HUES6 (cell line): ENCODE measurements around the gene ATP8B1.

ENCODE experiments used
- H3K27ac ChIP-seq: 2 replicates; pipeline ENCODE4 v1.7.0; 2013; ENCODE audit warnings: low read depth, mild to moderate bottlenecking, low read length, inconsistent platforms
- H3K27me3 ChIP-seq: 2 replicates; pipeline ENCODE4 v1.6.1; 2013; ENCODE audit warnings: low read length; ENCODE audit not compliant: control insufficient read depth, insufficient read depth
- H3K36me3 ChIP-seq: 2 replicates; pipeline ENCODE4 v1.6.1; 2013; ENCODE audit warnings: low read length; ENCODE audit not compliant: control insufficient read depth, insufficient read depth
- H3K4me1 ChIP-seq: 2 replicates; pipeline ENCODE4 v1.6.1; 2013; ENCODE audit warnings: low read length; ENCODE audit not compliant: control insufficient read depth, insufficient read depth
- H3K4me3 ChIP-seq: 2 replicates; pipeline ENCODE4 v1.5.1; 2013; ENCODE audit warnings: low read depth, low read length
- H3K9ac ChIP-seq: one replicate; pipeline ENCODE4 v1.6.1; 2013; ENCODE audit warnings: mild to moderate bottlenecking, low read length
- H3K9me3 ChIP-seq: 2 replicates; pipeline ENCODE4 v1.6.1; 2013; ENCODE audit warnings: low read depth, low read length; ENCODE audit not compliant: control insufficient read depth, insufficient read depth

Gene ATP8B1

GRCh38 chr18:57791192-57791591 is 11.9 kb downstream of the ATP8B1 start:
- Histone ChIP-seq H3K27me3 (no peaks in the 10 kb centered on the region; the same call in 1 of the 2 replicates), H3K9me3 (no peaks in the 10 kb centered on the region), H3K4me3 (no peak overlapping the region), H3K9ac (no peak overlapping the region), H3K27ac (no peak overlapping the region), H3K4me1 (no peaks in the 10 kb centered on the region), H3K36me3 (no peaks in the 10 kb centered on the region)

- H3K36me3 ChIP-seq: no peaks in the 10 kb centered on the region
- no peak overlapping the region for H3K27ac ChIP-seq
- no peaks in the 10 kb centered on the region; the same call in 1 of the 2 replicates for H3K27me3 ChIP-seq
- no peak overlapping the region for H3K9ac ChIP-seq
- no peak overlapping the region for H3K4me3 ChIP-seq
- H3K9me3 ChIP-seq: no peaks in the 10 kb centered on the region
- no peaks in the 10 kb centered on the region for H3K4me1 ChIP-seq
These were observed 12.8 kb downstream of the ATP8B1 start for GRCh38 chr18:57790316-57790715.

GRCh38 chr18:57789759-57790158 is 13.4 kb downstream of the ATP8B1 start:
- no peaks in the 10 kb centered on the region for H3K4me1 ChIP-seq
- H3K4me3 ChIP-seq: no peak overlapping the region
- no peaks in the 10 kb centered on the region; the same call in 1 of the 2 replicates for H3K27me3 ChIP-seq
- no peak overlapping the region for H3K9ac ChIP-seq
- no peaks in the 10 kb centered on the region for H3K9me3 ChIP-seq
- no peak overlapping the region for H3K27ac ChIP-seq
- H3K36me3 ChIP-seq: no peaks in the 10 kb centered on the region

- no peak overlapping the region for H3K4me3 ChIP-seq
- H3K4me1 ChIP-seq: peaks cover 2% of the 10 kb centered on the region; the same call in 1 of the 2 replicates
- H3K27ac ChIP-seq: no peak overlapping the region
- H3K9me3 ChIP-seq: no peaks in the 10 kb centered on the region
- H3K27me3 ChIP-seq: no peaks in the 10 kb centered on the region; the same call in 1 of the 2 replicates
- H3K36me3 ChIP-seq: no peaks in the 10 kb centered on the region
- H3K9ac ChIP-seq: no peak overlapping the region
These were observed 14.0 kb downstream of the ATP8B1 start for GRCh38 chr18:57789090-57789489.

GRCh38 chr18:57787068-57787685 is 15.9 kb downstream of the ATP8B1 start:
- Histone ChIP-seq H3K27ac (no peak overlapping the region), H3K9ac (no peak overlapping the region), H3K4me3 (no peak overlapping the region), H3K27me3 (no peaks in the 10 kb centered on the region), H3K9me3 (no peaks in the 10 kb centered on the region), H3K4me1 (peaks cover 6% of the 10 kb centered on the region; the same call in 1 of the 2 replicates), H3K36me3 (no peaks in the 10 kb centered on the region)

GRCh38 chr18:57785751-57786437 is 17.2 kb downstream of the ATP8B1 start:
- Histone ChIP-seq H3K9ac (no peak overlapping the region), H3K4me3 (no peak overlapping the region), H3K27me3 (no peaks in the 10 kb centered on the region), H3K27ac (no peak overlapping the region), H3K9me3 (no peaks in the 10 kb centered on the region), H3K36me3 (no peaks in the 10 kb centered on the region), H3K4me1 (peaks cover 9% of the 10 kb centered on the region)

- Histone ChIP-seq H3K36me3 (no peaks in the 10 kb centered on the region), H3K9me3 (no peaks in the 10 kb centered on the region), H3K4me1 (peaks cover 18% of the 10 kb centered on the region), H3K9ac (no peak overlapping the region), H3K27ac (no peak overlapping the region), H3K27me3 (no peaks in the 10 kb centered on the region), H3K4me3 (no peak overlapping the region)
These were observed 18.4 kb downstream of the ATP8B1 start for GRCh38 chr18:57784801-57785114.

- no peak overlapping the region for H3K4me3 ChIP-seq
- no peak overlapping the region for H3K9ac ChIP-seq
- no peaks in the 10 kb centered on the region for H3K36me3 ChIP-seq
- H3K27ac ChIP-seq: no peak overlapping the region
- H3K27me3 ChIP-seq: no peaks in the 10 kb centered on the region
- no peaks in the 10 kb centered on the region for H3K9me3 ChIP-seq
- peaks cover 18% of the 10 kb centered on the region for H3K4me1 ChIP-seq
These were observed 18.9 kb downstream of the ATP8B1 start for GRCh38 chr18:57784034-57784800.

GRCh38 chr18:57782049-57782448 is 21.1 kb downstream of the ATP8B1 start:
- Histone ChIP-seq H3K36me3 (no peaks in the 10 kb centered on the region), H3K4me1 (peaks cover 18% of the 10 kb centered on the region), H3K27ac (no peak overlapping the region)

GRCh38 chr18:57780706-57781347 is 22.3 kb downstream of the ATP8B1 start:
- Histone ChIP-seq H3K36me3 (no peaks in the 10 kb centered on the region), H3K27me3 (no peaks in the 10 kb centered on the region), H3K9ac (peak overlapping the region; percentile 56), H3K4me1 (peaks cover 18% of the 10 kb centered on the region), H3K4me3 (no peak overlapping the region), H3K27ac (peak overlapping the region; percentile 53; the same call in 1 of the 2 replicates), H3K9me3 (no peaks in the 10 kb centered on the region)

More at GRCh38 chr18:57782049-57782448, 21.1 kb downstream of the ATP8B1 start:
- Histone ChIP-seq H3K4me3 (no peak overlapping the region), H3K9me3 (no peaks in the 10 kb centered on the region), H3K9ac (no peak overlapping the region), H3K27me3 (no peaks in the 10 kb centered on the region)
